Lower leg skin (tissue), 3 donors: ENCODE measurements around the gene LGMN.

Experiments
- CTCF ChIP-seq, 3 donors: fragments of 450-650 bp; IDR thresholded peaks; one replicate each; pipeline ENCODE4 v1.5.1; 2016; ENCODE audit warnings: antibody characterized with exemption in 3 of 3, mild to moderate bottlenecking in 3 of 3, moderate library complexity in 2 of 3
- POLR2A ChIP-seq, 2 donors: fragments of 450-650 bp; IDR thresholded peaks; one replicate each; pipeline ENCODE4 v1.6.1; 2016 to 2017; ENCODE audit warnings: antibody characterized with exemption in 2 of 2, mild to moderate bottlenecking in 1 of 2, moderate library complexity in 1 of 2

DNA sequence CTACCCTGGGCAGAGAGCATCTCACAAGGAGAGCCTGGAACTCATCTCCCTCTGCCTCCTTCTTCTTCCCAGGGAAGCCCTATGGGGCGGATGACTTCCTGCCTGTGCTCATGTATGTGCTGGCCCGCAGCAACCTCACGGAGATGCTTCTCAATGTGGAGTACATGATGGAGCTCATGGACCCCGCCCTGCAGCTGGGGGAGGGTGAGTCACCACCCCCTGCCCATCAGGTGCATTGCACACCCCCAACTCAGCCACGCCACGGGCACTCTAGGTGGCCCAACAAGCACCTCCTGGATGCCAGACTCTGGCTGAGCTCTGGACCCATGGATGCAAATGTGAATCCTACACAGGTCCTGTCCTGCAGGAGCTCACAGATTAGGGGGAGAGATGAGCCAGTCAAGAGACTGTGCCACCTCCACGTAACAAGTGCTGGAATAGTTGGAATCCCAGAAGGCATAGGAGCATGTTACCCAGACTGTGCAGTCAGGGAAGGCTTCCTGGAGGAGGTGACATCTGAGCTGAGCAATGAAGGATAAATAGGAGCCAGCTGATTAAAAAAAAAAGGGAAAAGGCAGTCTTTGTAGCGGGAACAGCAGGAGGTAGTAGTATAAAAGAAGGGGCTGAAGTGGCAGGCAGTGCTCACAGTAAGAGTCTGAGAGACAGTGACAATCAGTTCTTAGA is 71.9 kb downstream of the LGMN start:
- TF ChIP-seq POLR2A (IDR thresholded peaks at IDR 0.05) (no peak), CTCF (IDR thresholded peaks at IDR 0.05) (no peak)
